GM21447 (cell line): ENCODE results near the gene MYO1F.
A peak's percentile ranks its signal among the peaks of the same experiment; 100 is the strongest.
"Not testable (repeated sequence)": the region's sequence is repeated elsewhere in the genome, so short reads cannot be mapped to it uniquely, and the experiment has no call there.

Experiments used
- ATAC-seq: cut with Tn5 transposase; IDR thresholded peaks from one replicate; pipeline ENCODE4 v1.9.1; 2021; ENCODE audit not compliant: unreplicated experiment

MYO1F gene

DNA sequence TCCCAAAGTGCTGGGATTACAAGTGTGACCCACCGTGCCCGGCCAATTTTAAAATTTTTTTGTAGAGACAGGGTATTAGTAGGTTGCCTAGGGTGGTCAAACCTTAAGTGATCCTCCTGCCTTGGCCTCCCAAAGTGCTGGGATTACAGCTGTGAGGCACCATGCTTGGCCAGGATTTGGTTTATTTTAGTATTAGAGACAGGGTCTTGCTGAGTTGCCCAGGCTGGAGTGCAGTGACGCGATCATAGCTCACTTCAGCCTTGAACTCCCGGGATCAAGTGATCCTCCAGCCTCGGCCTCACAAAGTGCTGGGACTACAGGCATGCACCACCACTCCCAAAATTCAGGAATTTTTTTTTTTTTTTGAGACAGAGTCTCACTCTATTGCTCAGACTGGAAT lies 57.9 kb downstream of the MYO1F start:
- ATAC-seq, result no peak

DNA sequence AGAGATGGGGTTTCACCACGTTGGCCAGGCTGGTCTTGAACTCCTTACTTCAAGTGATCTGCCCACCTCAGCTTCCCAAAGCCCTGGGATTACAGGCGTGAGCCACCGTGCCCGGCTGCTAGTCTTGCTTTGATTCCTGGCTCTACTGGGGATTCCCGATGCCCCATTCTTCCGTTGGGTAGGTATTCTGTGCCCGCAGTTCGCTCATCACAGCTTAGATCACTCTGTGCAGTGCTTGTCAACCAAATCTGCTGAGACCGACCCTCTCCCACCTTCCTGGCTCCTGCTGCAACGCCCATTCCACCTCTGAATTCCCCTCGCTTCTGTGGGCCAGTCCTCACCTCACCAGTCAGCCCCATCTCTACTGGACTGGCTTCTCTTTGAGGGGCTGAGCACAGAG lies 58.7 kb downstream of the MYO1F start:
- no peak for ATAC-seq

DNA sequence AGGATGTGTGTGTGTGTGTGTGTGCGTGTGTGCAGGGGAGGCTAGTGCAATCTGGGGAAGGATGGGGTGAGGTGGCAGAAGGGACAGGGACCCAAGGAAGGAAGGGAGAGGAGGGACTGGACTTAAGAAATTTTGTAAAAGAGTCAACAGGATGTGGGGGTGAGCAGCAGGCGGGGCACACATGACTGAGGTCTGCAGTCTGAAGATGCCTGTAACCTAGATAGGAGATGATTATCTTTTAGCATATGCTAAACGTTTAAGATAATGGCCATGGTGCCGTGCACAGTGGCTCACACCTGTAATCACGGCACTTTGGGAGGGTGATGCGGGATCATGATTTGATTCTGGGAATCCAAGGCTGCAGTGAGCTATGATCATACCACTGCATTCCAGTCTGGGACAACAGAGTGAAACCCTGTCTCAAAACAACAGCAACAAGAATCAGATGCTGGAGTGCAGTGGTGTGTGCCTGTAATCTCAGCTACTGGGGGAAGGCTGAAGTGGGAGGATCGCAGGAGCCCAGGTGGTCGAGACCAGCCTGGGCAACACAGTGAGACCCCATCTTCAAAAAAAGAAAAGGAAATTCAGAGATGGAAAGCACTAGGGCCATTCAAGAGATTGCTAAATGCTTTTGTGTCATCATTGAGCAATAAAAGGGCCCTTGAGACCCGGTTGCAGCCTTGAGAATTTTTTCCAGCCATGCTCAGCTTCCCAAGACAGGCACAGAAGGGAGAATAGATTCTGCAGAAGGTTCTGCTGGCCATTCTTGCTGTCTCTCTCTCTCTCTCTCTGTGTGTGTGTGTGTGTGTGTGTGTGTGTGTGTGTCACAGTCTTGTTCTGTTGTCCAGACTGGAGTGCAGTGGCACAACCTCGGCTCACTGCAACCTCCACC lies 59.4 kb downstream of the MYO1F start:
- no peak for ATAC-seq

DNA sequence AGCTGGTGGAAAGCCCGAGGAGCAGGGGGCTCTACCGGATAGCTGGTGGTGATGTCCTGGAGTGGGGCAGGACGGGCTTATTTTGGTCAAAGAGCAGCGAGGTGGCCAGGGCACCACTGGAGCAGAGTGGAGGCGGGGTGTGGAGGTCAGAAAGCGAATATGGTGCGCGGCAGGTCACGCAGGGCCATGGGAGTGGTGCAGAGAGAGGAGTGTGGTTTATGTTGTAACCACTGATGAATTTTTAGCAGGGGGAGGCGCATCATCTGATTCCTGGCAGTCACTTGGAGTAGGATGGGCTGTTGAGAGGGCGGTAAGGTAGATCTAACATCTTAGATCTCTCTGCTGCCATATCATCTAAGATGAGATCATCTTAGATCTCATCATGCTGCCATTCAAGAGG lies 61.9 kb downstream of the MYO1F start:
- no peak for ATAC-seq

DNA sequence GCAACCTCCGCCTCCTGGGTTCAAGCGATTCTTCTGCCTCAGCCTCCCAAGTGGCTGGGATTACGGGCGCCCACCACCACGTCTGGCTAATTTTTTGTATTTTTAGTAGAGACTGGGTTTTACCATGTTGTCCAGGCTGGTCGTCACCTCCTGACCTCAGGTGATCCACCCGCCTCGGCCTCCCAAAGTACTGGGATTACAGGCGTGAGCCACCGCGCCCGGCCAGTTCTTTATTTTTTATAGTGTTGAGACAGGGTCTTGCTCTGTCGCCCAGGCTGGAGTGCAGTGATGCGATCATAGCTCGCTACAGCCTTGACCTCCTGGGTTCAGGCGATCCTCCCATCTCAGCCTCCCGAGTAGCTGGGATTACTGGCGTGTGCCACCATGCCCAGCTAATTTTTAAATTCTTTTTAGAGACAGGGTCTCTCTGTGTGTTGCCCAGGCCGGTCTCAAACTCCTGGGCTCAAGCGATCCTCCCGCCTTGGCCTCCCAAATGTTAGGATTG lies 62.7 kb downstream of the MYO1F start:
- not testable (repeated sequence) for ATAC-seq

DNA sequence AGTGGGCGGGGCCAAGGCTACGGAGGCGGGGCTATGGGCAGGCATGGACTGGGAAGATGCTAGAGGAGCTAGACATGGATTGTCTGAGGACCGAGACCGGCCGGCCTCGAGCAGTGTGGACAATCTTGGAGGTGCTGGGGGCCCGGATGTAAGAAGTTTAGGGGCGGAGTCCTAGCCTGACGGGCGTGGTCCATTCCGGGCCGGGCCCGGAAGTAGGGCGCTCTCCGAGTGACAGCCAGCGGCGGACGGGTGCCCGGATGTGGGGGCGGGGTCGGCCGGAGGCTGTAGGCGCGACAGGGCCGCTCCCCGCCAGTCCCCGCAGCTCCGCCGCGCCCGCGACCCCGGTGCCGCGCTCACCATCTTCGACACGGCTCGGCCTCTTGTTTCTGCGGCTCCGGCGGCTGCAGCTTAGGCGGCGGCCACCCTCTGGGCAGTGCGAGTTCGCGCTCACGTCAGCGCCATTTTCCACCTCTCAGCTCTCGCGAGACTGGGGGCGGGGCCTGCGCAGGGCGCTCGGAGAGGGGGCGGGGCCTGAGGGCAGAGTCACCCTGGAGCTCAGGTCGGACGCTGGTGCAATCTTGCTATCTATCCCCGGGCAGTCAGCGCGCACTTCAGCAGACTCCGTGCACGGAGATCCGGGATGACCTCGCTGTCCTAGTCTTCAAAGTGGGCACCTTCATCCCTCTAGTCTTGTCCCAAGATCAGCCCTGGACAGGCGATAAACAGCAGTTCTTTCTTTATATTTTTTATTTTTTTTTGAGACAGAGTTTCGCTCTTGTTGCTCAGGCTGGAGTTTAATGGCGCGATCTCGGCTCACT lies 63.3 kb downstream of the MYO1F start, which contains the start of gene ZNF414:
TSS of gene ZNF414 (minus strand) at position 481 of the 818 bp plus-strand sequence. CDS start at position 360, 121 bp downstream.
- ATAC-seq, result peak; percentile 89

DNA sequence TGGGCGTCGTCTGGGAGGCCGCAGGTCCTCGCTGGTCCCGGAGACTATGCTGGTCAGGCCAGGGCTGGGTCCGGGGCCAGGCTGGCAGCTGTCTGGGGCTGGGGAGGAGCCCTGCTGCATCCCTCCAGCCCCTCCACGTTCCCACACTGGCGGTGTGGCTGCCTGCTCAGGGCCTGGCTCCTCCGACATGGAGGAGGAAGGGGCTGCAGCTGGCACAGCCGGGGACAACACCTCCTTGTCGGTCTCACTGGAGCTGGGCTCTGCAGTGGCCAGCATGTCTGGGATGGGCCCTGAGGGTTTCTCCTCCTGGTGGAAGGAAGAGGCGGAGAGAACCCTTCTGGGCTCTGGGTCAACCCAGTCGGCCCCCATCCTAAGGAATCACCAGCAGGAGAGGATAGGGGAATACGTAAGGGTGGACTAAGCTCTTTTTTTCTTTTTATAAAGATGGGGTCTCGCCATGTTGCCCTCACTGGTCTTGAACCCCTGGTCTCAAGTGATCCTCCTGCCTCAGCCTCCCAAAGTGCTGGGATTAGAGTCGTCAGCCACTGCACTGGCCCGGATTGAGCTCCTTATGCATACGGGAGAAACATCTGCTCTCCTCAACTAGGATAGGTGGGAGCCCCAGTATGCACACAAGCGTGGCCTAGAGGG lies 64.1 kb downstream of the MYO1F start:
- no peak for ATAC-seq

DNA sequence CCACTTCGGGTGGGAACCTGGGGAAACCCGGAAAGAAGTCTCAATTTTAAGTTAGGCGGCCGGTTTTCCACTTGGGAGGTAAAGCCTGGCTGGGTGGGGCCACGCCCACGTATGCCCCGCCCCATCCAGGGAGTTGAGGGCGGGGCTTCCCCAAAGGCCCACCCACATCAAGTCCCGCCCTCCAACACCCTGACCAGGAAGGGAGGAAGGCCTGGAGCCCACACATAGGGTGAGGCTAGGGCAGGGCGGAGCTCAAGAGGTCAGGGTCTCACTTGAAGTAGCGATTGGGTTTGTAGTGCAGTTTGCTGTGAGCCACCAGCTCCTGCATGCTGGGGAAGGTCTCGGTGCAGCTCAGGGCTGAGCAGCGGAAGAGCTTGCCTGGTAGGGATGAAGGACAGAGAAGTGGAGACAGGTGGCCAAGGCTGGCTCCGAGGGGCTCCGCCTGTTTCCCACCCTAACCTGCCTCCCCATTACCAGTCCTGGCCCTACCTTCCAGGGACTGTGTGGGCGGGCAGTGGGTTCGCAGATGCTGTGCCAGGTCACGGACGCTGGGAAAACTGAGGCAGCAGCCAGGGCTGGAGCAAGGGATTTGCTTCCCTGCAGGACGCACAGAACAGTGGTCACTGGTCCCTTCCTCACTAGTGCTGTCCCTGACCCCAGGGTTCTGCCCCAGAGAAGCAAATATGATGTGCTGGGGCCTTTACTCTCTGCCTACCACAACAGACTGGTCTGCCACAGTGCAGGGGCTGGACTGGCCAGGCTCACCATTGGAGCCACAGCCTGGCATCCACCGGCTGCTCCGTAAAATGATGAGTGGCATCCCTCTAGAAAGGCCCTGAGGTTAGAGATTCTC lies 64.9 kb downstream of the MYO1F start:
- ATAC-seq, result no peak

DNA sequence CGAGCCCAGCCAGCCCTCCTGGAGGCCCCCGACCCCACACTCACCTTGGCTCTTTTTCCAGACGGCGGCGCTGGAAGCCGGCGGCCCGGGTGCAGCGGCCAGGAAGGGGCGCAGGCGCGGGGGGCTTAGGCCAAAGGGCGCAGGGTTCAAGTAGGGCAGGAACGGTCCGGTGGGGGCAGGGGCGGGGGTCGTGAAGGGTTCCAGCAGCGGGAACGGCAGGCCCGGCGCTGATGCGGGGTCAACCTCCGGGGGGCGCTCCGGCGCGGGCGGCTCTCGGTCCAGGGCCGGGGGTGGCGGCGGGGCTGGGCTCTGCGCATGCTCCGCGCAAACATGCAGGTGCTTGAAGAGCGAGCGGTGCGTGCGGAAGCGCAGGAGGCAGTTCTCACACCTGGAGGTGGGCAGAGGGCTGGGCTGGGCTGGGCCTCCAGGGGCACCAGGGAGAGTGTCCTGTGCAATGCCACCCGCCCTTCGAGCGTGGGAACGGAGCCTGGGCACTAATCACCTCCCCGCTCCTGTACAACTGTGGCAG lies 65.6 kb downstream of the MYO1F start:
- ATAC-seq, result no peak

DNA sequence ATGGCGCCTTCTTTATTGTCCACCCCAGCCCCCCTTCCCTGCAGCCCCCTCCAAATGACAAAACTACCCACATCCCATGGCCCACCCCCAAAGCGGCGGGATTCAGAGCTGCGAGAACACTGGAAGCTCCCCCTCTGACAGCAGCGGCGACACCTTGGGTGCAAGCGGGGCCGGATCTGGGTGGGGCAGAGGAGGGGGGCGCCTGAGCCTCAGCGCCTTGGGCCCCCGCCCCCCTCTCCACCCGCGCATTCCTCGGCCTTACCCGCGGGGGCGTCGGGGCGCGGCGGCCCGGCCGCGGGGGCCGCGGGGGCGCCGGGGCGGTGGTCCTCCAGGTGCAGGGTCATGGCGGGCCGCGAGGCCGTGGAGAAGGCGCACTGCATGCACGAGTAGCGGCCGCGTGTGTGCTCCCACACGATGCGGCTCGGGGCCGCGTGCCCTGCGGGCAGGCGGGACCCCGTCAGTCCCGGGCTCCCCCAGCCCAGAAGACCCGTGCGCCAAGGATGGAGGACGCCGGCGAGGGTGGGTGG lies 66.6 kb downstream of the MYO1F start:
- ATAC-seq, result no peak

DNA sequence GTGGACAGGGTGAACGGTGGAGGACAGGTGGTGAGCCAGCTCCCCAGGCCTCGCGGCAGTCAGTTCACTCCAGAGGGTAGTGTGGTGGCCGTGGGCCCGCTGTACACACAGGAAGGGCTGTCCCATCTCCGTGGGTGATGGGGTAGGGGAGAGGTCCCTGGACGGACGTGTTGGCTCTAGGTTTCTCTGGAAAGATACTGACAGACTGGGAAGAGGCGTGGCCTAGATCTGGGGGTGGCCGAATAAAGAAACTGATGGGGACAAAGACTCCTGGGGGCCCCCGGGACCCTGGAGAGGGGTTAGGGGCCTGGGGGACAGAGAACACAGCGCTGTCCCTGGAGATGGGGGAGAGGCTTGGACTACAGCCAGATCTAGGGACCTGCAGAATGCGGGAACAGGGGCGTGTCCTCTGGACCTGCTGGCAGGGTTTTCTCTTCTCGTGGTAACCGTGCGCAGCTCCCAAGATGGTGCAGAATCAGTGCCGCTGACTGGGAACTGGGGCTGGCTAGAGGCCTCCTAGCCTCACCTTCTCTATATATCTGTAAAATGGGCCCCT lies 70.8 kb downstream of the MYO1F start:
- peak; percentile 24 for ATAC-seq

DNA sequence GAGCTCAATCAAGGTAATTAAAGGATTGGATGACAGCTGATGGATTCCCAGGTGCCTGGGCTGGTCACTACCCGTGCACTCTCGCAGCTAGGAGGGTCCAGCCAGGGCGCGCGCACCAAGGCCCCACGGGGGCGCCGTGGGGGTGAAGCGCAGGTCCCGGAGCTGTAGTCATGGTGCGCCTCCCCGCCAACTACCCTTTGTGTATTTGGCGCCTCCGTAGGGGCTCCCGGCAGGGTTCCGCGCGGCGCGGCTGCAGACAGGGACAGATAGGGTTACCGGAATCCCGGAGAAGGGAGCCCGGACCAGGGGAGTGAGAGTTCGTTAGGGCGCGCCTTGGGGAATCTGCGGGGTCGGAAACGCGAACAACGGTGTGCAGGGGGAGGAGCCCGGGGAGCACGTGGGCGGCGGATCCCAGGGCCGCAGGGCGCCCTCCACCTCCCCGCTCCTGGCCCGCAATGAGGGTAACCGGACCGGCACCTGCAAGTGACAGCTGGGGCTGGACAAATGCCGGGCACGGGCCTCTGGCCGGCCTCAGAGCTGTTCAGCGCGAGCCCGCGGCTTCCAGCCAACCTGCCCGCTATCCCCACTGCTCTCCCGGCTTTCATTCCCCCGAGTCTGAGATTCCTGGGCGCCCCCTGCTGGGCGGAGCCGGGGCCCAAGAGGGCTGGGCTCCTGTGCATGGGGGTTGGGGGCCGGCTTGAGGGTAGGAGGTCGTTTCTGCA lies 71.4 kb downstream of the MYO1F start:
- peak; percentile 55 for ATAC-seq

DNA sequence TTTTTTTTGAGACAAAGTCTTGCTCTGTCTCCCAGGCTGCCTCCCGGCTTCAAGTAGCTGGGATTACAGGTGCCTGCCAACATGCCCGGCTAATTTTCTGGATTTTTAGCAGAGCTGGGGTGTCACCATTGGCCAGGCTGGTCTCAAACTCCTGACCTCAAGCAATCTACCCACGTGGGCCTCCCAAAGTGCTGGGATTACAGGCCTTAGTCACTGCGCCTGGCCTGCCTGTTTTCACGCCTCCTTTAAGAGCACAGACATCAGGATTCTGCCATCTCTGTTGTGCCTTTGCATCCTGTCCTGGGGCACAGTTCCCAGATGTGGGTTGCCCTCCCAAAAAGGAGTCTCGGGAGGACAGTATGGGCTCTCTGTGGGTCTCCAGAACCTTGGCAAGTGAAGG lies 72.3 kb downstream of the MYO1F start:
- ATAC-seq, result no peak

DNA sequence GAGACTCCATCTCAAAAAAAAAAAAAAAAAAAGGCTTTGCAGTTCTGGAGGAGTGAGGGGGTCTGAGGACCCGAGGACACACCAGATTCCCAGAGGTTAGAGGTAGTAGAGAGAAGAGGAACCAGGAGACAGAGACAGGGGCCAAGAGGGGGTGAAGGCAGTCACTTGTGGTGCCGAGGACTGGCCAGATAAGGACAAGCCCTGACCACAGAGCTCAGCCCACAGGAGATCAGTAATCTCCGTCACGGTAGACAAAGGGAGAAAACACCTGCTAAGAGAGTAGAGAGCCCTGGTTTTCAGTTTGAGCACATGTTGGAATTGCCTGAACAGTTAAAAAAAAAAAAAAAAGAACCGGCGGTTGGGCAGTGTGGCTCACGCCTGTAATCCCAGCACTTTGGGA lies 73.1 kb downstream of the MYO1F start:
- no peak for ATAC-seq

DNA sequence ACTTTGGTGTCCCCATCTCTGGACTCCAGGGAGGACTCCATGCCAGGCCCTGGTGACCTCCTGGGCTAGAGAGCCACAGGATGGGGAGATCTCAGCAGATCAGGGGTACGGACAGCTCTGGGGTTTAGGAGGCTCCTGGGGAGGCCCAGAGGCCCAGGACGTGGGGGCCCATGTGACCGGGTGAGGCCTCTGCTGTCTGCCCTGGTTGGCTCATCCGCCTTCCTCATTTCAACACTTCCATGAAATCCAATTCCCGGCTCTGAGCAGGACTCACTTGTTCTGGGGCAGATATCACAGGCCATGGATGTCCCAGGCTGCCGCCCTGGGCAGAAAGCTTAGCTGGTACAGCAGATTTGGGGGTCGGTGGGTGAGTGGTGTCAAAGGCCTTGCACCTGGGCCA lies 73.7 kb downstream of the MYO1F start:
- ATAC-seq, result no peak

DNA sequence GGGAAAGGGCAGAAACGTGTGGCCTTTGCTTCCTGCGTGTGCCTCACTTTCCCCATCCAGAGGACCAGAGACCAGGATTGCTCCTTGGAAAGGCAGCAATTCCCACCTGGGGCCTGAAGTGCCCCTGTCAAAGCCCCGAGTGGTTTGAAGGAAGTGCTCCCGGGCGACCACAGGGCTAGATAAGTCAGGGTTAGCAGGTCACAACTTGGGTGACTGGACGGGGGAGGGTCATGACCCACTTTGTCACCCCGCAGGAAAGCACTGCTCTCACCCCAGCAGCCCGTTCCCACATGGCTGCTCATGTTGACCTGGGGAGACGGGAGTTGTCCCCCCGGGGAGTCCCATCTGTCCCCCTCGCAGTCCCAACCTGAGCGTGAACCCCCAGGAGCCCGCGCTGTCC lies 75.3 kb downstream of the MYO1F start:
- ATAC-seq, result no peak

DNA sequence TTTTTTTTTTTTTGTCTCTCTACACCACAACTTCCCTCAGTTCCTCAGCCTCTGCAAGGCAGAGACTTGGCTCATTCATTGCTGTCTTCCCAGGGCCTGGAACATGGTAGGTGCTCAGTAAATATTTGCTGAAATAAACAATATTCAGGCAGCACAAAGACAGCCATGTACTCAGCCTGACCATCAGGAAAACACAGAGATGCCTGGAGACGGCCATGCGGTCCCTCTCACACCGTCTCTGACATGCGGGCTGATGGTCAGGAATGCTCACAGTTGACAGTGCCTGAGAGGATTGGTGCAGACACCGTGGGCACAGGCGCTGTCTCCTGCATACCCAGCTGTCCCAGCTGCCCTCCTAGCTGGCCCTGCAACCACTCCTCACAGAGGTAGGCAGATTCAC lies 75.7 kb downstream of the MYO1F start:
- no peak for ATAC-seq

DNA sequence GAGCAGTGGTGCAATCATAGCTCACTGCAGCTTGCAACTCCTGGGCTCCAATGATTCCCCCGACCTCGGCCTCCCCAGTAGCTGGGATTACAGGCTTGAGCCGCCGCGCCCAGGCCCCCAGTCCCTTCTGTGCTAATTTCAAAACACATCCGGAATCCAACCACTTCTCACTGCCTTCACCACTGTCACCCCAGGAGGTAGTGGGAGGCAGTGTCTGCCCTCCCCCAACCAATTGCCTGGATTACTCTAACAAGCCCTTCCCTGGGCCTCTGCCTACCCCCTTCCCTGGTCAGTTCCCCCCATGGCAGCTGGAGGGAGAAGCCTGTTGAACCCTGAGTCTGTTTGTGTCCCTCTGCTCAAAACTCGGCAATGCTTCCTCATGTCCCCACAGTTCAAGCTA lies 77.1 kb downstream of the MYO1F start:
- ATAC-seq, result no peak
